ENCODE measurements around the gene MYO1D. TPM values are rescaled to one million over a fixed set of nuclear protein-coding genes. Genes with fewer than 3 reads are reported as not detected.
"Not testable (repeated sequence)": the region's sequence is repeated elsewhere in the genome, so short reads cannot be mapped to it uniquely, and the experiment has no call there.

The MYO1D gene
- total and polyA plus RNA-seq, 8 donors, result 16.7 to 43.0 (median 29.4) TPM

- no peaks in the 10 kb centered on the region for H3K27me3 ChIP-seq
- 66 to 68% methylated on average over 1 of the region's 1 CpG for WGBS, 2 donors
- no peak overlapping the region for H3K27ac ChIP-seq
- H3K9me3 ChIP-seq, result no peaks in the 10 kb centered on the region
- ATAC-seq (no peak), DNase-seq (no peak), FAIRE-seq (no peak)
- no peak for TF ChIP-seq CTCF (IDR thresholded peaks at IDR 0.05)
- H3K36me3 ChIP-seq, result peaks cover 0 to 11% (median 0%) of the 10 kb centered on the region in 3 donors
- intact Hi-C loops (cut with DNase I), result loop anchor here in 1 of 3 donors (5.0 kb wide), 1 partner anchor 100 kb away; no protein-coding TSS in a partner anchor
- no peaks in the 10 kb centered on the region for H3K4me1 ChIP-seq
- no peak overlapping the region for H3K4me3 ChIP-seq
These were observed 220.0 kb downstream of the MYO1D start for GRCh38 chr17:32656886-32657285.

DNA sequence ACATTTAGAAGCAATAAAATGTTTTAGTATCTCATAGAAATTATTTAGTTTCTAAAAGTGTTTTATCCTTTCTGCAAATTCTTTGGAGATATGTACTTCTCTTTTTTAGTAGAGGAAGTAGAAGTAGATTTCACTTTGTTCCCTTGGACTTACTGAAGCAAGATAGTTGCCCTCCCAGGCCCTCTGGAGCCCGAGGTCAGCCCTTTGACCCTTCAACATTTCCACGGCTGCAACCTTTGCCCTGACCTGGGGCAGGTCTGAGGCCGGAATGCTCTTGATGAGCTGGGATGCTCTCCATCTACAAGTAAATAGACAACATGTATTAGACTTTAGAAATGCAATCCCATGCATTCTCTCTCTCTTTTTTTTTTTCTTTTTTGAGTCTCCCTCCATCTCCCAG lies 222.6 kb downstream of the MYO1D start:
- H3K36me3 ChIP-seq, result peaks cover 0 to 11% (median 0%) of the 10 kb centered on the region in 3 donors

DNA sequence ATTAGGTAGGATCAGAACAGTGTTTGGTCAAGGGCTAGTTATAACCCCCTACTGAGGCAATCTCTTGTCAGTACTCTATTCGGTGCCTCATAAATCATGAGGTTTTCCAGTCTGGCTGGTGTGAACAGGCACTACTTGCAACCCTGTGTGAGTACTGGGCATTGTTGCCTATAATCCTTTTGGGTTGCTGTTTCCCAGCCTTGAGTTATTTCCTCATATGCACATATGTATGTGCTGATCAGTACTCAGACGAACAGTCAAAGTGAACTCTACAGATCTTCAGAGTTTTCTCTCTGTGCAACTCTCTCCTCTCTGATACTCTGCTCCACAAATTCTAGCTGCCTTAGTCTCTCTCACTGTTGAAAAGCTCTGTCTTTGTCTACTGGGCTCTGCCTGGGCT lies 225.8 kb downstream of the MYO1D start:
- TF ChIP-seq CTCF (IDR thresholded peaks at IDR 0.05), result no peak
- intact Hi-C loops (cut with DNase I), result no loop called here
- peaks cover 0 to 11% (median 0%) of the 10 kb centered on the region in 3 donors for H3K36me3 ChIP-seq
- ATAC-seq (no peak), FAIRE-seq (no peak), DNase-seq (no peak)
- no peaks in the 10 kb centered on the region for H3K4me1 ChIP-seq
- H3K27me3 ChIP-seq, result no peaks in the 10 kb centered on the region
- WGBS, 2 donors, result 91 to 94% methylated on average over 2 of the region's 2 CpGs
- H3K9me3 ChIP-seq, result no peaks in the 10 kb centered on the region
- H3K27ac ChIP-seq, result no peak overlapping the region
- no peak overlapping the region for H3K4me3 ChIP-seq

More for the DNA sequence above, 222.6 kb downstream of the MYO1D start:
- no peak for TF ChIP-seq CTCF (IDR thresholded peaks at IDR 0.05)
- H3K4me3 ChIP-seq, result no peak overlapping the region
- intact Hi-C loops (cut with DNase I), result no loop called here
- H3K9me3 ChIP-seq, result no peaks in the 10 kb centered on the region
- 85 to 92% methylated on average over 3 of the region's 3 CpGs for WGBS, 2 donors
- FAIRE-seq (no peak), DNase-seq (no peak), ATAC-seq (no peak)
- H3K27ac ChIP-seq, result no peak overlapping the region
- no peaks in the 10 kb centered on the region for H3K4me1 ChIP-seq
- H3K27me3 ChIP-seq, result no peaks in the 10 kb centered on the region

DNA sequence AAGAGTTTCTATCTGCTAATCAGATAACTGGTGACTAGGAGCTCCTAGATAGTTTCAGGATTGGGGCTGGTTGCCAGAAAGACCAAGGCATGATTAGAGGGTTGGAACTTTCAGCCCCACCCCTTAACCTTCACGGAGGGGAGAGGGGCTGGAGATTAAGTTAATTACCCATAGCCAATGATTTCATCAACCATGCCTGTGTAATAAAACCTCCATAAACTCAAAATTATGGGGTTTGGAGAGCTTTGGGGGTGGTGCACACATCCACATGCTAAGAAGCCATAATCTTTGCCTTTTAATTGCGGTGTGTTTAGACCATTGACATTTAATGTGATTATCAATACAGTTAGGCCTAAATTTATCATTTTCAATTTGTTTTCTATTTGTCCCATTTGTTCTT lies 228.5 kb downstream of the MYO1D start:
- H3K9me3 ChIP-seq, result no peaks in the 10 kb centered on the region
- DNase-seq (no peak), FAIRE-seq (no peak), ATAC-seq (no peak)
- 93 to 96% methylated on average over 2 of the region's 2 CpGs for WGBS, 2 donors
- H3K36me3 ChIP-seq, result peaks cover 0 to 4% (median 0%) of the 10 kb centered on the region in 3 donors
- no peak for TF ChIP-seq CTCF (IDR thresholded peaks at IDR 0.05)
- H3K4me3 ChIP-seq, result no peak overlapping the region
- no peaks in the 10 kb centered on the region for H3K4me1 ChIP-seq
- intact Hi-C loops (cut with DNase I), result no loop called here
- no peak overlapping the region for H3K27ac ChIP-seq
- H3K27me3 ChIP-seq, result no peaks in the 10 kb centered on the region

- H3K27me3 ChIP-seq, result no peaks in the 10 kb centered on the region
- DNase-seq, result no peak
- no peak for ATAC-seq
- H3K4me3 ChIP-seq, result no peak overlapping the region
- H3K4me1 ChIP-seq, result no peaks in the 10 kb centered on the region
- TF ChIP-seq CTCF (IDR thresholded peaks at IDR 0.05), result no peak
- intact Hi-C loops (cut with DNase I), result no loop called here
- H3K27ac ChIP-seq, result no peak overlapping the region
- H3K36me3 ChIP-seq, result no peaks in the 10 kb centered on the region
- H3K9me3 ChIP-seq, result no peaks in the 10 kb centered on the region
- WGBS, 2 donors, result 98 to 99% methylated on average over 2 of the region's 2 CpGs
- no peak for FAIRE-seq
These were observed 230.0 kb downstream of the MYO1D start for GRCh38 chr17:32646941-32647340.

DNA sequence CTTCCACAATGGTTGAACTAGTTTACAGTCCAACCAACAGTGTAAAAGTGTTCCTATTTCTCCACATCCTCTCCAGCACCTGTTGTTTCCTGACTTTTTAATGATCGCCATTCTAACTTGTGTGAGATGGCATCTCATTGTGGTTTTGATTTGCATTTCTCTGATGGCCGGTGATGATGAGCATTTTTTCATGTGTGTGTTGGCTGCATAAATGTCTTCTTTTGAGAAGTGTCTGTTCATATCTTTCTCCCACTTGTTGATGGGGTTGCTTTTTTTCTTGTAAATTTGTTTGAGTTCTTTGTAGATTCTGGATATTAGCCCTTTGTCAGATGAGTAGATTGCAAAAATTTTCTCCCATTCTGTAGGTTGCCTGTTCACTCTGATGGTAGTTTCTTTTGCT lies 235.4 kb downstream of the MYO1D start:
- intact Hi-C loops (cut with DNase I); H3K4me3 ChIP-seq; DNase-seq; H3K9me3 ChIP-seq; H3K4me1 ChIP-seq; H3K27me3 ChIP-seq; FAIRE-seq; H3K27ac ChIP-seq; ATAC-seq; H3K36me3 ChIP-seq: not testable (repeated sequence)
- 91 to 95% methylated on average over 2 of the region's 2 CpGs for WGBS, 2 donors

Measured in pancreas (tissue), 10 donors.